CD4-positive, alpha-beta T cell treated with Interleukin-1 beta for 1 hour (primary cell): Measurements from ENCODE around the gene RIOK2.

Source experiments
- DNase-seq, 2 donors: peaks; one replicate each; pipeline ENCODE4 v3.0.0-alpha.2; 2020 to 2022

Gene RIOK2

DNA sequence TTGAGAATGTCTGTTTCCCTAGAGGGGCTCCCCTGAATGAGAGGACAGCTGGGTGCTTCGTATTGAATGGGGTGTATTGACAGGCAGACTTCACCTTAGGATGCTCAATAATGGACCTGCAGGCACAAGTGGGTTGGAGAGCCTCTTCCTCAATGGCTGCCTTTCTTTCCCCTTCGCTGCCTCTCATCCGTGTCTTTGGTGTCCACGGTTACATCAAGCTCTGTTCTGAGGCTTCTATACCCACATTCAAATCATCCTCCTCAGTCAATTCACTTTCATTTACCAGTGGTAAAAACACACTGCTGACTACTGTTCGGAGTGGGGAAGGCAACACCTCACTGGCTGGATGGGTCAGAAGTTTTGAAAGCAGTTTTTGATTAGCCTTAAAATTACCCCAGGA lies 61.2 kb downstream of the RIOK2 start:
- no peak for DNase-seq

GRCh38 chr5:97120195-97120594 lies 62.9 kb downstream of the RIOK2 start:
- no peak for DNase-seq

GRCh38 chr5:97119007-97119390 lies 64.0 kb downstream of the RIOK2 start:
- no peak for DNase-seq

DNA sequence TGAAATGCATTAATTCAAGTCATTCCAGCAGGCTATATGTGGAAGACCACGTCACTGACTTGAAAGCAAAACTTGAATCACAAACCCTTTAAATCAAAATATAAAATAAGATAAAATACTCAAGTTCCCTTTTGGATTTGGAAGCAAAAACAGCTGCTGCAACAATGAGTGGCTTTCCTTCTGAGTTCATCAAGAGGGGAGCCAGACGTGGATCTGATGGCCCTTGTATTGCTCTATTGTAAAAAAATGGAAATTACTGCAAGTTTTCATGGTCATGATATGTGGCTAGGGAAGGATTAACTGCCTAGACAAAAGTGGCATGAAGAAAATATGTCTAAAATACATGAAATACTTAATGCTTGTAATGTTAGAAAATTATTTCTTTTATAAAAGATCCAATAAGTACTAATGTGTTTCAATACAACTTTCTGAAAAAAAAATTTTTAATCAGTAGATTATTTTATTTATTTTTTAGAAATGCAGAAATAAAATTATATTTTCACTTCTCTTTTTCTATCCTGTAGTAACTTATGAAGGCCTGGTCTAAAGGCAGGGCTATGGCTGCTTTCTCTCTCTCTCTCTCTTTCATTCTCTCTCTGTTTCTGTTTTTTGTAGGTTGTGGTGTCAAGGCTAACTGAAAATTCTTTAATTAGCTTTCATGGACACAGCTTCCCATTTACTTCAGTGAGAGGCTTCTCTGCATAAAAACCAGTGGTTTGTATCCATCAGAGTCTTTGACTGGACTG lies 64.6 kb downstream of the RIOK2 start:
- no peak for DNase-seq

GRCh38 chr5:97115932-97116331 lies 67.1 kb downstream of the RIOK2 start:
- DNase-seq, result no peak

GRCh38 chr5:97112230-97112629 lies 70.8 kb downstream of the RIOK2 start:
- no peak for DNase-seq

GRCh38 chr5:97111616-97112015 lies 71.4 kb downstream of the RIOK2 start:
- no peak for DNase-seq

DNA sequence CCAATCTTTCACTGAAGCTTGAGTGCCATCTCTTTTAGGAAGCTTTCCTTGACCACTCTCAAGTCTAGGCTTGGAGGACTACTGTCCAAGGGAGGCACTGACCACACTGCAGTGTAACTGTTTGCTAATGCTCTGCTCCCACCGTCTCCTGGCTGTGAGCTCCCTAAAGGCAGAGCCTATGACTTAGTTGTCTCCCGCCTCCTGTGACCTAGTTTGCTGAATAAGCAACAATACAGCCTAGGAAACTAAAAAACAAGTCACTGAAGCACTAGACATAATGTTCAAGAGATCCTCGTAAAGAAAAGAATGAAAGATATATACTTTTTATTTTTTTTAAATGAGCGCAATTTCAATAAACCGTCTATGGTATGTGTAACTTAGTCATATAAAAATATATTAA lies 72.0 kb downstream of the RIOK2 start:
- no peak for DNase-seq
